Body of pancreas (tissue), 4 donors: ENCODE data around the gene SRPK3.

Experiments
- CTCF ChIP-seq, 7 experiments: fragments of 450-650 bp in 4 of 7; fragments of 200-600 bp in 3 of 7; sonication (generic) in 3 of 7; IDR thresholded peaks; one replicate each; pipeline ENCODE4 v1.5.1; 2016 to 2019; ENCODE audit warnings: antibody characterized with exemption in 7 of 7
- POLR2A ChIP-seq, 3 donors: fragments of 450-650 bp; IDR thresholded peaks; one replicate each; pipeline ENCODE4 v1.6.1; 2016; ENCODE audit warnings: antibody characterized with exemption in 3 of 3, mild to moderate bottlenecking in 2 of 3

- no peak for TF ChIP-seq POLR2A (IDR thresholded peaks at IDR 0.05)
- no peak for TF ChIP-seq CTCF (IDR thresholded peaks at IDR 0.05)
These were observed 11.5 kb downstream of the SRPK3 start for GRCh38 chrX:153792368-153792767.
